Trophoblast cell (in vitro differentiated cells and primary cell): ENCODE data around the gene OR6Q1.

Experiments used
- DNase-seq, 2 donors: peaks; one replicate each; pipeline ENCODE4 v3.0.0-alpha.2; 2016
- H2AFZ ChIP-seq: 2 replicates; pipeline ENCODE4 v1.6.1; 2013; ENCODE audit warnings: low read length, moderate library complexity, mild to moderate bottlenecking; ENCODE audit not compliant: insufficient read depth, poor library complexity
- H2AK5ac ChIP-seq: 2 replicates; pipeline ENCODE4 v1.6.1; 2013; ENCODE audit warnings: mild to moderate bottlenecking, low read length
- H2BK120ac ChIP-seq: 2 replicates; pipeline ENCODE4 v1.6.1; 2013; ENCODE audit warnings: low read length, mild to moderate bottlenecking, moderate library complexity; ENCODE audit not compliant: insufficient read depth, poor library complexity
- H2BK12ac ChIP-seq: 2 replicates; pipeline ENCODE4 v1.6.1; 2013; ENCODE audit warnings: mild to moderate bottlenecking, low read length, moderate library complexity
- H2BK5ac ChIP-seq: 2 replicates; pipeline ENCODE4 v1.6.1; 2013; ENCODE audit warnings: low read length, low read depth, moderate library complexity, mild to moderate bottlenecking; ENCODE audit not compliant: poor library complexity
- H3K14ac ChIP-seq: 2 replicates; pipeline ENCODE4 v1.6.1; 2013; ENCODE audit warnings: mild to moderate bottlenecking, low read length
- H3K18ac ChIP-seq: 2 replicates; pipeline ENCODE4 v1.6.1; 2013; ENCODE audit warnings: mild to moderate bottlenecking, low read length
- H3K23ac ChIP-seq: 2 replicates; pipeline ENCODE4 v1.6.1; 2013; ENCODE audit warnings: low read length
- H3K27ac ChIP-seq: 2 replicates; pipeline ENCODE4 v1.5.1; 2013; ENCODE audit warnings: low read depth, mild to moderate bottlenecking, inconsistent platforms, low read length, moderate library complexity
- H3K27me3 ChIP-seq: 2 replicates; pipeline ENCODE4 v1.6.1; 2013; ENCODE audit warnings: inconsistent platforms, mild to moderate bottlenecking, low read length, moderate library complexity; ENCODE audit not compliant: insufficient read depth
- H3K36me3 ChIP-seq, 2 experiments: 1 replicate in 1 of 2; 2 replicates in 1 of 2; pipeline ENCODE4 v1.6.1; 2013; ENCODE audit warnings: low read length in 2 of 2, mild to moderate bottlenecking in 2 of 2, moderate library complexity in 1 of 2; ENCODE audit not compliant: insufficient read depth in 2 of 2, control insufficient read depth in 1 of 2
- H3K4ac ChIP-seq: 2 replicates; pipeline ENCODE4 v1.6.1; 2013; ENCODE audit warnings: low read depth, mild to moderate bottlenecking, low read length, moderate library complexity
- H3K4me1 ChIP-seq, 2 experiments: 1 replicate in 1 of 2; 2 replicates in 1 of 2; pipeline ENCODE4 v1.6.1; 2013; ENCODE audit warnings: low read length in 2 of 2, mild to moderate bottlenecking in 2 of 2, moderate library complexity in 1 of 2; ENCODE audit not compliant: insufficient read depth in 2 of 2, control insufficient read depth in 1 of 2
- H3K4me2 ChIP-seq: 2 replicates; pipeline ENCODE4 v1.6.1; 2013; ENCODE audit warnings: inconsistent platforms, mild to moderate bottlenecking, low read length, moderate library complexity
- H3K4me3 ChIP-seq: 2 replicates; pipeline ENCODE4 v1.5.1; 2013; ENCODE audit warnings: mild to moderate bottlenecking, low read depth, low read length, inconsistent platforms
- H3K79me1 ChIP-seq: one replicate; pipeline ENCODE4 v1.6.1; 2013; ENCODE audit warnings: low read length
- H3K79me2 ChIP-seq: 2 replicates; pipeline ENCODE4 v1.6.1; 2013; ENCODE audit warnings: low read length, mild to moderate bottlenecking; ENCODE audit not compliant: control insufficient read depth, insufficient read depth, poor library complexity
- H3K9ac ChIP-seq: 2 replicates; pipeline ENCODE4 v1.6.1; 2013; ENCODE audit warnings: mild to moderate bottlenecking, low read length
- H3K9me3 ChIP-seq: 2 replicates; pipeline ENCODE4 v1.6.1; 2013; ENCODE audit warnings: low read depth, mild to moderate bottlenecking, control low read depth, inconsistent platforms, low read length; ENCODE audit not compliant: insufficient read depth
- H4K12ac ChIP-seq: 2 replicates; pipeline ENCODE4 v1.6.1; 2013; ENCODE audit warnings: low read depth, mild to moderate bottlenecking, low read length, moderate library complexity
- H4K8ac ChIP-seq: 2 replicates; pipeline ENCODE4 v1.6.1; 2013; ENCODE audit warnings: low read depth, mild to moderate bottlenecking, low read length, moderate library complexity
- H4K91ac ChIP-seq: one replicate; pipeline ENCODE4 v1.6.1; 2013; ENCODE audit warnings: low read depth, mild to moderate bottlenecking, low read length, moderate library complexity
- WGBS: extraction: QIAGEN DNeasy Blood & Tissue Kit; methylation state at CpG from one replicate; pipeline ENCODE4 v1.1.7; 2013; ENCODE audit warnings: missing lambda C conversion rate; ENCODE audit not compliant: insufficient read length, insufficient coverage; ENCODE audit errors: extremely low coverage; 5-methylcytosine and 5-hydroxymethylcytosine counted together

Gene OR6Q1

DNA sequence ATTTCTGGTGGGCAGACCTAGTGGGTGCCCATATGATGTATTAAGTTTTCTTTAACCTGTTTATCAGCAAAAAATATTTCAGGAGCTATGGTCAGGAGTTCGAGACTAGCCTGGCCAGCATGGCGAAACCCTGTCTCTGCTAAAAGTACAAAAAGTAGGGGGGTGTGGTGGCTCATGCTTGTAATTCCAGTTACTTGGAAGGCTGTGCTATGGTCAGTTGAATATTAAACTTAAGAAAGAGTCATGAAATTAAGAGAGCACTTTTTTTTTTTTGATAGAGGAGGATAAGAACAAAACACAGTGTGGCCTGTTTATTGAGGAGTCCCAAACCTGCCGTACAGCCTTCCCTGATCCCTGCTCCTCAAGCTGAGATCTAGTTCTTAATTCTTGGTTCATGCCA lies 29.8 kb downstream of the OR6Q1 start:
- peaks cover 7 to 11% of the 10 kb centered on the region in 2 experiments for H3K4me1 ChIP-seq
- DNase-seq: no peak
- H2BK12ac ChIP-seq: no peak overlapping the region
- no peaks in the 10 kb centered on the region for H3K9me3 ChIP-seq
- H3K79me1 ChIP-seq: peaks cover 5% of the 10 kb centered on the region
- no peak overlapping the region for H3K23ac ChIP-seq
- H3K27me3 ChIP-seq: no peaks in the 10 kb centered on the region
- peaks cover 2% of the 10 kb centered on the region for H3K79me2 ChIP-seq
- H3K9ac ChIP-seq: no peak overlapping the region
- no peak overlapping the region for H3K4me3 ChIP-seq
- no peak overlapping the region for H4K8ac ChIP-seq
- H3K18ac ChIP-seq: no peak overlapping the region
- no peak overlapping the region for H2BK5ac ChIP-seq
- no peak overlapping the region for H4K12ac ChIP-seq
- no peak overlapping the region for H3K4ac ChIP-seq
- no peak overlapping the region for H2BK120ac ChIP-seq
- no CpG with 5 or more reads among the region's 3 CpGs for WGBS
- no peak overlapping the region for H3K14ac ChIP-seq
- H3K4me2 ChIP-seq: no peak overlapping the region
- H3K36me3 ChIP-seq: no peaks in the 10 kb centered on the region
- no peak overlapping the region for H2AFZ ChIP-seq
- H2AK5ac ChIP-seq: no peak overlapping the region
- no peak overlapping the region for H3K27ac ChIP-seq
- H4K91ac ChIP-seq: no peak overlapping the region

DNA sequence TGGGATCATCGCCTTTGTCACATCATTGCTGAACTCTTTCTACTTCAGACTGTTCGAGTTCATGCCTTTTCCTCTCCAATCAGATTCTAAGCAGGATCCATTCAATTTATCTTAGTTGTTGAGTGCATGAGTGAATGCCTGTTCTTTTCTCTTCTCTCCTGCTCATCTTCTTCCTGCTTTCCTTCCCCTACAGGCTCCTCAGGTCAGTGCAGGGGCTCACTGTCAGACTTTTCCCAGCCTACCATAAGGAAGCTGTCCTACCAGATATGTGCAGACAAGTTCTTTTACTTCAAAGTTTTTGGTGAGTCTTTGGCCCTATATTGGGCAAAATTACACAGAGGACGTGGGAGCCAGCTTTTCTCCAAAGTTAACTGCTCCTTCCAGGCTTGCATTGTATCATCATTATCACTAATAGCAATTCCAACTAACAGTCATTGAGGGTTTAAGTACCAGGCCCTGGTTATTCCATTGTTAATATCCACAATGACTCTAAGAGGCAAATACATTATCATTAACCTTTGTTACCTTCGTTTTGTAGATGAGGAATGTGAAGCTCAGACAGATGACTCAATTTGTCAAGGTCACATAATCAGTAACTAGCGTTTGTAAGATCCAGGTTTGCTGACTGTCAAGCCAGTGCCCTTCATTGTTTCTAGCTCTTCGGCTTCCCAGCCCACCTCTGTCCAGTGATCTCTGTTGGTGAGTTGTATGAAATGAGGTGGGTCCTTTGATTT lies 30.4 kb downstream of the OR6Q1 start:
- Histone ChIP-seq H4K91ac (no peak overlapping the region), H2AK5ac (no peak overlapping the region), H3K4me1 (peaks cover 7 to 11% of the 10 kb centered on the region in 2 experiments), H3K18ac (no peak overlapping the region), H3K79me2 (peaks cover 2% of the 10 kb centered on the region), H3K23ac (no peak overlapping the region), H3K27me3 (no peaks in the 10 kb centered on the region), H4K12ac (no peak overlapping the region), H3K4me3 (no peak overlapping the region), H4K8ac (no peak overlapping the region), H3K36me3 (no peaks in the 10 kb centered on the region), H3K9me3 (no peaks in the 10 kb centered on the region), H3K14ac (no peak overlapping the region), H3K4me2 (no peak overlapping the region), H3K9ac (no peak overlapping the region), H3K79me1 (peaks cover 5% of the 10 kb centered on the region), H2BK120ac (no peak overlapping the region), H2BK5ac (no peak overlapping the region), H3K4ac (no peak overlapping the region), H2BK12ac (no peak overlapping the region), H3K27ac (no peak overlapping the region), H2AFZ (no peak overlapping the region)
- DNase-seq: peak in 1 of 2 donors; percentile 26
- WGBS: no CpG with 5 or more reads among the region's 6 CpGs

GRCh38 chr11:58061813-58062212 lies 31.1 kb downstream of the OR6Q1 start:
- no peak overlapping the region for H4K12ac ChIP-seq
- no peak overlapping the region for H2BK120ac ChIP-seq
- no peaks in the 10 kb centered on the region for H3K9me3 ChIP-seq
- H4K8ac ChIP-seq: no peak overlapping the region
- H3K36me3 ChIP-seq: no peaks in the 10 kb centered on the region
- H3K14ac ChIP-seq: no peak overlapping the region
- H2BK5ac ChIP-seq: no peak overlapping the region
- H3K27ac ChIP-seq: no peak overlapping the region
- no peak overlapping the region for H2AK5ac ChIP-seq
- H3K4ac ChIP-seq: no peak overlapping the region
- H3K79me1 ChIP-seq: peaks cover 5% of the 10 kb centered on the region
- peaks cover 7 to 11% of the 10 kb centered on the region in 2 experiments for H3K4me1 ChIP-seq
- H2BK12ac ChIP-seq: no peak overlapping the region
- no peak overlapping the region for H3K23ac ChIP-seq
- no peaks in the 10 kb centered on the region for H3K27me3 ChIP-seq
- H3K4me3 ChIP-seq: no peak overlapping the region
- H3K18ac ChIP-seq: no peak overlapping the region
- no CpG with 5 or more reads among the region's 6 CpGs for WGBS
- no peak overlapping the region for H4K91ac ChIP-seq
- no peak overlapping the region for H3K4me2 ChIP-seq
- peak; percentile 74 to 81 for DNase-seq
- no peak overlapping the region for H3K9ac ChIP-seq
- H2AFZ ChIP-seq: no peak overlapping the region
- H3K79me2 ChIP-seq: peaks cover 2% of the 10 kb centered on the region

DNA sequence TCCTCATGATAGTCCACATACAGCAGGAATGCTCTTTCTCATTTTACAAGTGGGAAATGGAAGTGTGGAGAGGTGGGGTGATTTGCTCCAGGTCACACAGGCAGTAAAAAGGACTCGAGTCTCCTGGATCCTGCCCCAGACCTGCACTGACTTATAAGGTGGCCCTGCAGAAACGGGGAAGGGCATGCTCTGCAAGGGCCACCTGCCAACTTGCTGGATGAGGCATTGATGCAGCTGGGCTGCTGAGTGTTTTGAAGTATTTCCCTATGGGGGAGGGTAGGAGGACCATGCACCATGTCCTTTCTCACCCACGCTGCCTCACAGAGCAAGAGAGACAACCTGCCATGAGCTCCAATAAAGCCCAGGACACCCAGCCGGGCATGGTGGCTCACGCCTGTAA lies 36.9 kb downstream of the OR6Q1 start:
- no peaks in the 10 kb centered on the region for H3K27me3 ChIP-seq
- no peak overlapping the region for H2BK12ac ChIP-seq
- no peak for DNase-seq
- no peak overlapping the region for H4K91ac ChIP-seq
- H3K4me1 ChIP-seq: peaks cover 0 to 5% of the 10 kb centered on the region in 2 experiments
- no peak overlapping the region for H3K23ac ChIP-seq
- H3K79me1 ChIP-seq: peaks cover 1% of the 10 kb centered on the region
- H3K27ac ChIP-seq: no peak overlapping the region
- H2AFZ ChIP-seq: no peak overlapping the region
- no peak overlapping the region for H3K4ac ChIP-seq
- no peak overlapping the region for H3K18ac ChIP-seq
- no peak overlapping the region for H4K8ac ChIP-seq
- no peak overlapping the region for H3K14ac ChIP-seq
- no peak overlapping the region for H4K12ac ChIP-seq
- H3K36me3 ChIP-seq: no peaks in the 10 kb centered on the region
- peak overlapping the region; percentile 28 for H3K4me3 ChIP-seq
- H2BK5ac ChIP-seq: no peak overlapping the region
- H2AK5ac ChIP-seq: no peak overlapping the region
- no peak overlapping the region for H3K9ac ChIP-seq
- no CpG with 5 or more reads among the region's 5 CpGs for WGBS
- no peaks in the 10 kb centered on the region for H3K9me3 ChIP-seq
- no peaks in the 10 kb centered on the region for H3K79me2 ChIP-seq
- H2BK120ac ChIP-seq: no peak overlapping the region
- H3K4me2 ChIP-seq: no peak overlapping the region
